HFF-Myc (cell line): ENCODE measurements around the gene COL10A1.

ENCODE experiments used
- DNase-seq: peaks from one replicate; pipeline ENCODE4 v3.0.0-alpha.2; 2011; ENCODE audit warnings: low read depth; ENCODE audit errors: extremely low read depth
- H3K4me3 ChIP-seq: replicated peaks from 2 replicates; pipeline ENCODE4 v1.5.1; 2011; ENCODE audit warnings: low read depth, mild to moderate bottlenecking, control low read depth, low read length
- TF ChIP-seq, protein P1 (sequence below): IDR thresholded peaks from 2 replicates; pipeline ENCODE4 v1.5.1; 2012; ENCODE audit warnings: mild to moderate bottlenecking, low read depth, low read length, control low read depth; ENCODE audit errors: missing control alignments

COL10A1 gene

DNA sequence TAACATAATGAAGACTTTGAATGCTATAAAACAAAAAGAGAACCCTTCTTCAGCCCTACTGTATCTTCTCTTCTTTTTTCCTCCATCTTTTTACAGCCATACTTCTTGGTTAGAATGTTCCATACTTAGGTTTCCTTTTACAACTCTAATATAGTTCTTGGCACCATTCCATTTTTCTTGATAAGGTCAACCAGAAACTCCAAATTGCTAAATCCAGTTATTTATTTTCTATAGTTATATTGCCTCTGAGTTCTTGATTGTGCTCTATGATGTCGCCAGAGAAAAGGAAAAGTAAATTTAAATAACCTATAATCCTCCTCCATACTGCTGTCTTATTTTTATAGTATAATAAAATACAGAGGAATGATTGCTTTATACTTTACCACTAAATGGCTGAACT lies 26.7 kb upstream of the COL10A1 start:
- H3K4me3 ChIP-seq = no peak overlapping the region
- TF ChIP-seq, protein P1, sequence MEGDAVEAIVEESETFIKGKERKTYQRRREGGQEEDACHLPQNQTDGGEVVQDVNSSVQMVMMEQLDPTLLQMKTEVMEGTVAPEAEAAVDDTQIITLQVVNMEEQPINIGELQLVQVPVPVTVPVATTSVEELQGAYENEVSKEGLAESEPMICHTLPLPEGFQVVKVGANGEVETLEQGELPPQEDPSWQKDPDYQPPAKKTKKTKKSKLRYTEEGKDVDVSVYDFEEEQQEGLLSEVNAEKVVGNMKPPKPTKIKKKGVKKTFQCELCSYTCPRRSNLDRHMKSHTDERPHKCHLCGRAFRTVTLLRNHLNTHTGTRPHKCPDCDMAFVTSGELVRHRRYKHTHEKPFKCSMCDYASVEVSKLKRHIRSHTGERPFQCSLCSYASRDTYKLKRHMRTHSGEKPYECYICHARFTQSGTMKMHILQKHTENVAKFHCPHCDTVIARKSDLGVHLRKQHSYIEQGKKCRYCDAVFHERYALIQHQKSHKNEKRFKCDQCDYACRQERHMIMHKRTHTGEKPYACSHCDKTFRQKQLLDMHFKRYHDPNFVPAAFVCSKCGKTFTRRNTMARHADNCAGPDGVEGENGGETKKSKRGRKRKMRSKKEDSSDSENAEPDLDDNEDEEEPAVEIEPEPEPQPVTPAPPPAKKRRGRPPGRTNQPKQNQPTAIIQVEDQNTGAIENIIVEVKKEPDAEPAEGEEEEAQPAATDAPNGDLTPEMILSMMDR = no peak
- no peak for DNase-seq

DNA sequence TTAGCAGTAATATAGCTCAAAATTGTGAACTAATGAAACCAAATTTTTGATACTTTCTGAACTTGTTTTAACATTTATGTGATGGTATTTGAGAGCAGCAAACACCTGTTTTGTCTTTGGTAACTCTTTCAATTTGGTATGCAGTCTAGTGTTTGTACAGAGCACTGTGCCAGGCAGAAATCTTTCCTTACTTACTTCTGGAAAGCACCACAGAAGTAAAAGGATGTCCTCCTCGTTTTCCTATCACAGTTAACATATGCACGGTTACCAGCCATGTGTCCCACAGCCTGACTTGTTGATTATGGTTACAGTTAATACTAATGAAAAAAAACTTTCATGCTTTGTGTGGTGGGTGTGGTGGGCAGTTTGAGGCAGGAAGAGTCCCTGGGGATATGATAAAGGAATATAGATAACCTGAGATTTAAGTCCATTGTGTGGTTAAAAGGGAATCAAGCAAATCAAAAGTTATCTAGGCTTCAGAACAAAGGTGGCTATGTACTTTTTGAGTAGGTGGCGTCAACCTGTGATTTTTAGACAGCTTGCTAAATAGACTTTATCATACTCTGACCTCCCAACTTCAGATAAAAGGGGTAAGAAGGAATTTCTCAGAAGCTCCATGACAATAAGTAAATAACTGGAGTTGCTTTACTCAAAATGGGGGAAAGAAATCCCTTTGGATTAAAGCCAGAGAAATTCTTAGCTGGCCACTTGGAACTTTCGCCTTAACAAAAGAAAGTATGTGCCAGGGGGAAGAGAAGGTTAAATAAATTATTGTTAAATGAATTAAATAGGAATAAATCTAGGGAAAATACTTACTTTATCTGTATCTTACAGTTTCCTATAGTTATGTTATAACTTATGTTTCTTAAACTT lies 20.1 kb upstream of the COL10A1 start:
- TF ChIP-seq, protein P1 = no peak
- H3K4me3 ChIP-seq = no peak overlapping the region
- DNase-seq = no peak

DNA sequence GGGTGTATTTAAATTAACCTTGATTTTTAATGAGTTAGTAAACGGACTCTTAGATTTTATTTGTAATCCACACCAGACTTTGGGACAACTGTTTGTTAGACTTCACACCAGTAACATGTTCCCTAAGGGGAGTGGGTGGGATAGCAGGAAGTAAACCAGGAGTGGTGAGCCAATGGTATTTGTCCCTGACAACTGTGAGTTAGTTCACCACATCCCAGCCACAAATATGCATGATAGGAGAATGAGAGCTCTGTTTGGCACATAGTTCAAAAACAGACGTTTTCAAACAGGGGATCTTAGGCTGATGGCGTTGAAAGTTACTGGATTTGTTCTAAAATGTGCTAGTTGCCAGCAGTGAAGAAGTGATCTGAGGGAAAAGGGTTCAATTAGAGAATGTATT lies 18.7 kb upstream of the COL10A1 start:
- no peak overlapping the region for H3K4me3 ChIP-seq
- TF ChIP-seq, protein P1 = no peak
- DNase-seq = peak; percentile 46

DNA sequence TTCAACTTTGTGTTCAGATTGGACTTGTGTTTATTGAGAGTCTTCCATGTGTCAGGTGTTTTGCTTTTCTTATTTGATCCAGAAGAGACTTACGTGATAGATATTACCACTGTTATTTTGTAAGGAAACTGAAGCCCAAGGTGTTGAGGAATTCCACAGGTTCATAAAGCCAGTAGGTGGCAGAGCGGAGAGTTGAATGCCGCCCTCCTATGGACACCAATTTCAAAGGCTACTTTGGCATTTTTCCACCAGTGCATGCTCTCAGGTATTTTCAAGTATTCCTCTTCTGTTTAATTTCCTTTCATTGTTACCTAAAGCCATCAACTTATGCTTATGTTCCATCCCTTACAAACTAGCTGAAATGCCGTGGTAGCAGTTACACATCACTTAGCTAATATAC lies 14.0 kb upstream of the COL10A1 start:
- TF ChIP-seq, protein P1 = no peak
- no peak for DNase-seq
- H3K4me3 ChIP-seq = no peak overlapping the region

DNA sequence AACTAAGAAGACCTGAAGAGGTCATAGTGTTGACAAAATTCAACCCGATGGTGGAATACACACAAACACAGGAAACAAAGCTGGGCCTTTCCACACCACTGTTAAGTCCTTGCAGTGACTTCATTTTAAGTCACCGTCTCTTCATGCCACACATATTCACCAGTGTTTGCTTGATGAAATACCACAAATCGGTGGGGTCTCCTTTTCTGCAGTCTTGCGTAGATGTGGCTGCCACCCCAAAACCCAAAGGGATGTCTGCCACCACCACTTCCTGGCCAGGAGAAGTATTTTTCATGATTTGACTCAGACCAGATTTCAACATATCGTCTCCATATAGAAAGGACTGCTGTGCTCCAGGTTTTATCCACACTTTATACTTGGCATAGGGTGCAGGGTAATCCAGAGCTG lies 11.0 kb upstream of the COL10A1 start:
- DNase-seq = no peak
- TF ChIP-seq, protein P1 = no peak
- H3K4me3 ChIP-seq = no peak overlapping the region

DNA sequence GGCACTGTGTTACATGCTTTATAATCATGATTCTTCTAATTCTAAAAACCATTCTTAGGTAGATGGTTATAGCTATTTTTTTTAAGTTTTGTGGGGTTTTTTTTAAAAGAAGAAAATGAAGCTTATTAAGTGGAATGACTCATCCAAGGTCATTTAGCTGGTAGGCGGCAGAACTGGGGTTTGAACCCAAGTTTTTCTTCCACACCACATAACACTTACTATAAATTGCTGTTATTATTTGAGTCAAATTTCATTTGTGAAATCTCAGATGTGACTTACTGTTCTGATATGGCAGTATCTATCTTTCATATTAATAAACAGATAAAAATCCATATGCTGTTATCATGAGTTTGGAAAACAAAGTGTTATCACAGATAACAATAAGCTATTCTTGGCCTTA lies 10.4 kb upstream of the COL10A1 start:
- TF ChIP-seq, protein P1 = no peak
- no peak overlapping the region for H3K4me3 ChIP-seq
- no peak for DNase-seq
